Endothelial cell (in vitro differentiated cells): ENCODE results near the gene CSNK2A2. TPM values are rescaled to one million over a fixed set of nuclear protein-coding genes. Genes with fewer than 3 reads are reported as not detected.

ENCODE experiments used
- DNase-seq: peaks from one replicate; pipeline ENCODE4 v3.0.0; 2021; ENCODE audit warnings: low spot score
- H3K27ac Mint-ChIP-seq: one replicate; pipeline ENCODE4 v1.8.0; 2021; ENCODE audit warnings: mixed read lengths, inconsistent platforms; ENCODE audit not compliant: unreplicated experiment
- H3K27me3 Mint-ChIP-seq: one replicate; pipeline ENCODE4 v1.8.0; 2021; ENCODE audit warnings: mild to moderate bottlenecking, moderate library complexity, mixed read lengths, inconsistent platforms; ENCODE audit not compliant: unreplicated experiment
- H3K36me3 Mint-ChIP-seq: one replicate; pipeline ENCODE4 v1.8.0; 2021; ENCODE audit warnings: mild to moderate bottlenecking, low read depth, mixed read lengths, inconsistent platforms; ENCODE audit not compliant: unreplicated experiment
- H3K4me1 Mint-ChIP-seq: one replicate; pipeline ENCODE4 v1.8.0; 2021; ENCODE audit warnings: mild to moderate bottlenecking, mixed read lengths, inconsistent platforms; ENCODE audit not compliant: unreplicated experiment
- H3K4me3 Mint-ChIP-seq: one replicate; pipeline ENCODE4 v1.8.0; 2021; ENCODE audit warnings: mild to moderate bottlenecking, mixed read lengths, inconsistent platforms; ENCODE audit not compliant: unreplicated experiment
- H3K9me3 Mint-ChIP-seq: one replicate; pipeline ENCODE4 v1.8.0; 2021; ENCODE audit warnings: mixed read lengths, inconsistent platforms; ENCODE audit not compliant: unreplicated experiment
- total RNA-seq: library from RNA; stranded (reverse); fragmentation: NEBNext Ultra II Directional; extraction: Animal tissue kit (Norgen Biotek cat#: 25700); gene quantifications from one replicate; pipeline ENCODE4 v1.2.1, GENCODE V29; 2021; ENCODE audit not compliant: unreplicated experiment
- TF ChIP-seq, protein P1 (sequence below): fragments of 200-600 bp; sonication (generic); IDR thresholded peaks from one replicate; pipeline ENCODE4 v1.5.0; 2021; ENCODE audit warnings: antibody characterized with exemption; ENCODE audit not compliant: unreplicated experiment

The CSNK2A2 gene
- total RNA-seq, 1 donor from 2014 or later = 149 TPM

DNA sequence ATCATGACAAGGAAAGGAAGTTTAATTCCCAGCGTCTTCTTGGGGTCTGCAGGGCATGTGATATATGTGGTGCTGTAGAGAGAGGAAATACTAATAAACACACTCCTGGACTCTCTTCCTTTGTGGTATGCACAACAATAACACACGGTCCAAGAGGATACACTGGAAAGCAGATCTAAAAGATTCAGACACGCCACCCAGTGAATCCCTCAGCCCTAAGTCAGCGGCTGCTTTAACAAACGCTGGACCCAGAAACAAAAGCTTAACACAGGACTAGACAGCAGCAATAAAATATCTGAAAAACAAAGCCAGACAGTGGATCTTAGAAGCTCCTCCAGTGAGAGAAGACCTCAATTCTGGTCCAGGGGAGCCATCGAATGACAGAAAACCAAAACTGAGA lies 81.8 kb downstream of the CSNK2A2 start:
- no peak for DNase-seq
- H3K4me1 Mint-ChIP-seq = peaks cover 48% of the 10 kb centered on the region
- H3K36me3 Mint-ChIP-seq = peaks cover 38% of the 10 kb centered on the region
- TF ChIP-seq, protein P1, sequence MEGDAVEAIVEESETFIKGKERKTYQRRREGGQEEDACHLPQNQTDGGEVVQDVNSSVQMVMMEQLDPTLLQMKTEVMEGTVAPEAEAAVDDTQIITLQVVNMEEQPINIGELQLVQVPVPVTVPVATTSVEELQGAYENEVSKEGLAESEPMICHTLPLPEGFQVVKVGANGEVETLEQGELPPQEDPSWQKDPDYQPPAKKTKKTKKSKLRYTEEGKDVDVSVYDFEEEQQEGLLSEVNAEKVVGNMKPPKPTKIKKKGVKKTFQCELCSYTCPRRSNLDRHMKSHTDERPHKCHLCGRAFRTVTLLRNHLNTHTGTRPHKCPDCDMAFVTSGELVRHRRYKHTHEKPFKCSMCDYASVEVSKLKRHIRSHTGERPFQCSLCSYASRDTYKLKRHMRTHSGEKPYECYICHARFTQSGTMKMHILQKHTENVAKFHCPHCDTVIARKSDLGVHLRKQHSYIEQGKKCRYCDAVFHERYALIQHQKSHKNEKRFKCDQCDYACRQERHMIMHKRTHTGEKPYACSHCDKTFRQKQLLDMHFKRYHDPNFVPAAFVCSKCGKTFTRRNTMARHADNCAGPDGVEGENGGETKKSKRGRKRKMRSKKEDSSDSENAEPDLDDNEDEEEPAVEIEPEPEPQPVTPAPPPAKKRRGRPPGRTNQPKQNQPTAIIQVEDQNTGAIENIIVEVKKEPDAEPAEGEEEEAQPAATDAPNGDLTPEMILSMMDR = no peak
- peaks cover 7% of the 10 kb centered on the region for H3K27me3 Mint-ChIP-seq
- peak overlapping the region; percentile 4 for H3K4me3 Mint-ChIP-seq
- no peaks in the 10 kb centered on the region for H3K9me3 Mint-ChIP-seq
- peak overlapping the region; percentile 87 for H3K27ac Mint-ChIP-seq

DNA sequence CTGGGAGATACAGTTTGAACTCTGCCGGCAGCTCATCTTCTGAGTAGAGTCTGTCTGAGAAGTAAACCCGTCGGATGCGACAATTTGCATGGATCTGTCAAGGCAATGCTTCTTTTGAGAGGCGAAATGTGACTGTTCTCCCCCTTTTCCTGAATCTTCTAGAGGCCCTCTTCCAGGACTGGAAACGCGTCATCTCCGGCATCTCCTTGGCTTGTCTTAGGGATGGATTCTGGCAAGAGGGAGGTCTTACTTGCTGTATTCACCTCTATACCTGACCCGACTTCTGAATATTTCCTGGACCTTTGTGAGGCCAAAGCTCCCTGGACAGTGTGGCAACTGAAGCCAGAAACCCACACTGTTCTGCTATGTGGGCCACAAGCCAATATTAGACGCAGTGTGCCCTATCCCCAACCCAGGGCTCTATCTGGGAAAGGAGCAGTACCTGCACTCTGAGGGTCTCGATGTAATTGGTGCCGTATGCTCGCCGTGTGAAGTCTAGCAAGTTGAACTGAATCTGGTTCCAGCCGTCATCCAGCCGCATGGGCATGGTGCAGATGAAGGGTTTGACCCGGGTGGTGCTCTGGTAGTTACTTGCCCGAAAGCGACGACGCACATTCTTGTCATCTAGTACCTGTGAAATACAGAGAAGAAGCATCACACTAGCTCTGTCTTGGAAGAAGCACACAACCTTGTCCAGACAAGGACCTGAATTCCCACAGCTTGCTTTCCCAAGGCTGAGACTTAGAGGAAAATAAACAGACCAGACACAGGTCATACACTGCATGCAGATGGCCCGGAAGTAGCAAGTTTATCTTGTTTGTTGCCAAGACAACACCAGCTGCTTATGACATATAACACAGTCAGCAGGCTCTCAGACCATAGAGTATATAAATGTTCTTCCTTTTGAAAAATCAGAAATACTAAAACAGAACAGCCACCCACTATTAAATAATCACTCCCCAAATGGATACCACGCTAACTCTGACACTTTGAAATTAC lies 82.8 kb downstream of the CSNK2A2 start:
- TF ChIP-seq, protein P1 = no peak
- peak overlapping the region; percentile 8 for H3K4me3 Mint-ChIP-seq

DNA sequence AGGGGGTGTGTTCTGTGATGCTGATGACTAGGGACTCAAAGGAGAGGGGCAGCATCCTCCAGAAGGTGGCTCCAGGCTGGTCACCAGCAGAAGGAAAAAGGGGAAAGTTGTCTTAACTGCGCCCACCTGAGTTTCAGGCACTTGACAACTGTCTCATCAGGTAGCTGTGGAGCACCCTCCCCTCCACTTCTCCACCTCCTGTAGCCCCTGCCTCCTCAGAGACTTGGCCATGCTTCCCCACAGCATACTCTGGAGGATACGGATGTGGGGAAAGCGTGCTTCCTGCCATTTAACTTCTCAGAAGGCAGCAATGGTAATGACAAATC lies 86.6 kb downstream of the CSNK2A2 start:
- peak overlapping the region; percentile 73 for H3K27ac Mint-ChIP-seq

More for the DNA sequence above, 82.8 kb downstream of the CSNK2A2 start:
- Mint-ChIP-seq H3K4me1 (peaks cover 48% of the 10 kb centered on the region), H3K27me3 (peaks cover 11% of the 10 kb centered on the region), H3K9me3 (no peaks in the 10 kb centered on the region), H3K27ac (peak overlapping the region; percentile 32), H3K36me3 (peaks cover 38% of the 10 kb centered on the region)
- DNase-seq = no peak

DNA sequence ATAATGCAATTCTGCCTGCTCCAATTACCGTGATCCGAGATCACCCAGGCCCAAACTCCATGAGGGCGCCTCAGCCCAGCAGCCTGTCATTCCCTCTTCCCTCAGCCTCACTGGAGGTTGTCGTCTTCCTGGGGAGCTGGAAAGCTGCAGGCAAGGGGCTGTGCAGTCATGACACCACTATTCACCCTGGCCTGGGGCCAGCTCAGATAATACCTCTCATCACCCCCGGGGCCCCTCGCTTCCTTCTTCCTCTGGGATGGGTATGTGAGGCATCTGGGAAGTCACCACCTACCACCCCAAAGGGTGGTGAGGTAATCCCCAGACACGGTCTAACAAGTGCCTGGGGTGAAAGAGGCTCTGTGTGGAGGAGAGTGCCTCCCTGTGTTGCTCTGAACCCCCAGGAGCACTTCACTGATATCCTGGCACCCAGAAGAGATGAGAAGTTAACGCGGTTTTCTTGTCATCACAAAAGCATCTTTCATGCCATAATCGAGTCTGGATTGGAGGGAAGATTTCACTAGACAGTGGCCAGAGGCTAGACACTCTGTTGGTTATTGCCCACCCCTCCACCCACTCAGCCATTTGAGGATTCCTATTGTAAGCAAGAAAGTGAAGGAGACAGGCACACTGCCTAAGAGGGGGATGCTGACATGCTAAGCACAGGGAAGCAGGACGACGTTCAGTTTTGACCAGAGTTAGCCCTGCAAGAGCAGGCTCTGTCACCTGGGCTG lies 87.2 kb downstream of the CSNK2A2 start:
- Mint-ChIP-seq H3K4me1 (peaks cover 42% of the 10 kb centered on the region), H3K36me3 (peaks cover 30% of the 10 kb centered on the region), H3K9me3 (no peaks in the 10 kb centered on the region), H3K27me3 (peaks cover 9% of the 10 kb centered on the region), H3K27ac (peak overlapping the region; percentile 73), H3K4me3 (peak overlapping the region; percentile 18)
- TF ChIP-seq, protein P1 = no peak
- DNase-seq = no peak

More for the DNA sequence above, 86.6 kb downstream of the CSNK2A2 start:
- DNase-seq = no peak
- Mint-ChIP-seq H3K27me3 (peaks cover 8% of the 10 kb centered on the region), H3K36me3 (peaks cover 36% of the 10 kb centered on the region), H3K4me1 (peaks cover 42% of the 10 kb centered on the region), H3K4me3 (no peak overlapping the region), H3K9me3 (no peaks in the 10 kb centered on the region)
- TF ChIP-seq, protein P1 = no peak
